Upper lobe of left lung (tissue), 6 donors: Measurements from ENCODE around the gene GLMP. TPM values are rescaled to one million over a fixed set of nuclear protein-coding genes. Genes with fewer than 3 reads are reported as not detected.

Source experiments
- ATAC-seq, 2 donors: fragments of 200-7000 bp; cut with Tn5 transposase; one replicate each; pipeline ENCODE4 v1.9.1; 2022; ENCODE audit warnings: mild to moderate bottlenecking in 2 of 2, moderate library complexity in 2 of 2; ENCODE audit not compliant: low FRiP score in 2 of 2
- DNase-seq, 2 donors: peaks; one replicate each; pipeline ENCODE4 v3.0.0-alpha.2; 2019 to 2020
- H3K27ac ChIP-seq, 4 donors: fragments of 200-600 bp; sonication (generic); one replicate each; pipeline ENCODE4 v1.5.1; 2016 to 2019
- H3K27me3 ChIP-seq, 4 donors: fragments of 200-600 bp; sonication (generic); one replicate each; pipeline ENCODE4 v1.5.1; 2017 to 2019
- H3K36me3 ChIP-seq, 4 donors: fragments of 200-600 bp; sonication (generic); one replicate each; pipeline ENCODE4 v1.5.1; 2016 to 2019
- H3K4me1 ChIP-seq, 4 donors: fragments of 200-600 bp; sonication (generic); one replicate each; pipeline ENCODE4 v1.5.1; 2018 to 2019
- H3K4me3 ChIP-seq, 4 donors: fragments of 200-600 bp; sonication (generic); one replicate each; pipeline ENCODE4 v1.5.1; 2017 to 2019; ENCODE audit warnings: mild to moderate bottlenecking in 2 of 4, moderate library complexity in 1 of 4
- H3K9me3 ChIP-seq, 4 donors: fragments of 200-600 bp; sonication (generic); one replicate each; pipeline ENCODE4 v1.5.1; 2018 to 2019
- CTCF ChIP-seq, 6 experiments: fragments of 450-650 bp in 4 of 6; fragments of 200-600 bp in 2 of 6; sonication (generic) in 2 of 6; IDR thresholded peaks; one replicate each; pipeline ENCODE4 v1.5.1; 2016 to 2019; ENCODE audit warnings: antibody characterized with exemption in 6 of 6
- EP300 ChIP-seq, 4 donors: sonication (generic); formaldehyde crosslinking; IDR thresholded peaks; one replicate each; pipeline ENCODE4 v1.5.1; 2017; ENCODE audit warnings: antibody characterized with exemption in 4 of 4, control low read depth in 2 of 4
- POLR2A ChIP-seq, 4 donors: fragments of 450-650 bp; IDR thresholded peaks; one replicate each; pipeline ENCODE4 v1.5.1; 2016 to 2017; ENCODE audit warnings: antibody characterized with exemption in 4 of 4, mild to moderate bottlenecking in 2 of 4
- POLR2AphosphoS5 ChIP-seq, 2 donors: sonication (generic); formaldehyde crosslinking; IDR thresholded peaks; one replicate each; pipeline ENCODE4 v1.5.1; 2017; ENCODE audit warnings: antibody characterized with exemption in 2 of 2
- WGBS, 2 donors: methylation state at CpG; one replicate each; pipeline ENCODE4 v1.1.5; 2017 to 2018; 5-methylcytosine and 5-hydroxymethylcytosine counted together
- total RNA-seq, 6 donors: library from RNA; depleted of rRNA in 4 of 6; stranded (reverse); fragments of >200 nt in 4 of 6; gene quantifications; one replicate each; pipeline versions ENCODE4 v1.1.0 to v1.2.1, GENCODE V29; 2016 to 2021
- donor health status: DM: no; HTN: no; CAD: no; lungs with moderate emphysema.
- donor health status: DM: no; HTN: yes; CAD: no; lungs with severe emphysema.

The GLMP gene
- total RNA-seq, 6 donors from 2014 or later = 22.1 to 80.4 (median 50.9) TPM

DNA sequence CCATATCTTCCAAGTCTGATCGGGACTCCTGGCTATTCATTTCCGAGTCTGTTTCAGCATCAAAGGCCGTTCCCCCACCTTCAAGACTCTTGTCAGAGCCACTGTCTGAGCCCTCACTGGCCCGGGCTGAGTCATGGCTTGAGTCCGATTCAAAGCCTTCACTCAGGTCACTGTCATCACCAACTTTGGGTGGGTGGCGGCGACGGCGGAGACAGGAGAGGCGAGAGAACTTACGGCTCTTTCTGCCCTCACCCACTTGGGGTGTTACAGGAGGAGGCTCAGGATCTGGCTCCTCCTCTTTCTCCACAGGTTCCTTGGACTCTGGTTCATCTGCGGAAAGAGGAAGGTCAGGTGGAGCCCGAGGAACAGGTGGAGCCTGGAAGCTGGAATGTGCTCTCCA is 29.4 kb downstream of the GLMP start:
- peak in 1 of 2 donors; percentile 58 for DNase-seq
- ATAC-seq = no peak
- no peaks in the 10 kb centered on the region for H3K27me3 ChIP-seq
- no peak overlapping the region for H3K27ac ChIP-seq
- no peaks in the 10 kb centered on the region for H3K9me3 ChIP-seq
- no peak overlapping the region for H3K4me3 ChIP-seq
- H3K4me1 ChIP-seq = no peaks in the 10 kb centered on the region
- TF ChIP-seq POLR2AphosphoS5 (IDR thresholded peaks at IDR 0.05) = no peak
- no peak for TF ChIP-seq EP300 (IDR thresholded peaks at IDR 0.05)
- no peak for TF ChIP-seq CTCF (IDR thresholded peaks at IDR 0.05)
- no peak for TF ChIP-seq POLR2A (IDR thresholded peaks at IDR 0.05)
- WGBS, 2 donors = 90 to 92% methylated on average over 13 of the region's 13 CpGs
- peaks cover 54 to 98% (median 89%) of the 10 kb centered on the region in 4 donors for H3K36me3 ChIP-seq

DNA sequence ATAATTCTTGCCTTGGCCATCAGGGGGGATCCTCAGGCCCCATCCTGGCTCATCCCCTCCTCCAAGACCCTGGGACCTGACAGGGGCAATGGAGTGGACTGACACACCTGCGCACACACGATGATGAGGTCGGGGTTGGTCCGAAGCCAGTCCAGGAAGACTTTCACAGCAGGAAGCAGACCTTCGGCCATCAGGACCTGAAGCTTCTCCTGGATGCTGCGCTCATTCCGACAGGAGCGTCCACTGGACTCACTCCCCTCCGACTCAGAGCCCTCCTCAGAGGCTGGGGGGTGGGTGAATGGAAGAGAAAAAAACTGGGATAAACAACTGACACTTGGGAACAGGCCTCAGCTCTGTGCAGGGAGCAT is 32.2 kb downstream of the GLMP start:
- ATAC-seq = no peak
- no peak for DNase-seq
- TF ChIP-seq POLR2A (IDR thresholded peaks at IDR 0.05) (no peak), POLR2AphosphoS5 (IDR thresholded peaks at IDR 0.05) (no peak), CTCF (IDR thresholded peaks at IDR 0.05) (no peak), EP300 (IDR thresholded peaks at IDR 0.05) (no peak)
- Histone ChIP-seq H3K4me1 (no peaks in the 10 kb centered on the region), H3K4me3 (no peak overlapping the region), H3K9me3 (no peaks in the 10 kb centered on the region), H3K36me3 (peaks cover 65 to 98% (median 95%) of the 10 kb centered on the region in 4 donors), H3K27me3 (no peaks in the 10 kb centered on the region), H3K27ac (no peak overlapping the region)
- 94 to 95% methylated on average over 9 of the region's 9 CpGs for WGBS, 2 donors

DNA sequence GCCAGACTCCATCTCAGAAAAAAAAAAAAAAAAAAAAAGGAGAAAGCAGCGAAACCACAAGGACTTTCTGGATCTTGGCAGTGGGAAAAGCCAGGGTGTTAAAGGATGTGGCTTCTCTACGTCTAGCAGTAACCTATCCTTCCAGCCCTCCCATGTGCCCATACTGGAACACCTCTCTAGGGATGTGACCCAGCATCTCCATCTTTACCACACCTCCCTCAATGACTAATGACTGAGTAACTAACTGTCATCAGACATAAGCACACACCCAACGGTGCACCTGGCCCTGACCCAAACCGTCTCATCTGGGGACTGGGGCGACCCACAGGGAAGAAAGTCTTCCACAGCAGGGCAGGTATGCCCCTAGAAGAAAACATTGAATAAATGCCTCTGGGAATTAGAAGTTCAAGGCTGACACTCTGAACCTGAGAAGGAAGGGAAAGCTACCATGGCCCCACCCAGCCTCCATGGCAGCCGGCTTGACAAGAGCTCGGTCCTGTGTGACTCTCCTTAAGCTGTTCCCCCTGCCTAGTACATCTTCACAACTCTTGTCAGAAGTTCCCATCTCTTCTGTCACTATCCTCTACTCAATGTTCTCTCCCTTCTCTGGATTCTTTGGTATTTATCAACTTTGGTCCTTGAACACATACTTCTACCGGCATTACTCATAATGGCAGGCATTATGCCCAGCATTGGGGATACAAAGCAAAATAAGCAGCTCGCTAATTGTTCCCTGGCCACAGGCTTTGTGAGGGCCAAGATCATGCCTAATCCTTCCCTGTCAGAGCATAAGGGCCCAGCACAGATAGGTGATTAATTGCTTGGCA is 32.8 kb downstream of the GLMP start:
- Histone ChIP-seq H3K27me3 (no peaks in the 10 kb centered on the region), H3K9me3 (no peaks in the 10 kb centered on the region), H3K4me1 (no peaks in the 10 kb centered on the region), H3K36me3 (peaks cover 66 to 98% (median 95%) of the 10 kb centered on the region in 4 donors), H3K27ac (no peak overlapping the region), H3K4me3 (no peak overlapping the region)
- DNase-seq = no peak
- ATAC-seq = peak in 1 of 2 donors; percentile 45
- TF ChIP-seq POLR2AphosphoS5 (IDR thresholded peaks at IDR 0.05) (no peak), POLR2A (IDR thresholded peaks at IDR 0.05) (no peak), EP300 (IDR thresholded peaks at IDR 0.05) (no peak), CTCF (IDR thresholded peaks at IDR 0.05) (no peak)
- 86 to 89% methylated on average over 9 of the region's 9 CpGs for WGBS, 2 donors

DNA sequence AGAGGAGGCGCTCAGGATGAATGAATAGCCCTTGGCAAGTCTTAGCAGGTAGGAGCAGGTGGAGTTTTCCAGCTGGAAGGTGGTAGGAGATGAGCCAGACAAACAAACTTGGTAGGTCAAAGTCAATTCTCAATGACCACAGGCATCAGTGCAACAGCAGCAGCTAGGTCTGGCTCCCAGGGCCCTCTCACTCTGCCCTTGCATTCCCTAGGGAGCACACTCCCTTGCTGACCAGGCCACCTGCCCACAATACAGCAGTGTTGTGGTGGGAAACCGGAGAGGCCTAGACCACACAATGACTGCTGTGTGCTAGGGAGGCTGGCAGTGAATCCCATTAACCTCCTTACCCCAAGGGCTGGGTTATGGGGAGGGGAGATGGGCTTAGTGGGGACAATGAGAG is 34.6 kb downstream of the GLMP start:
- Histone ChIP-seq H3K4me3 (no peak overlapping the region), H3K4me1 (no peaks in the 10 kb centered on the region), H3K27ac (no peak overlapping the region), H3K9me3 (no peaks in the 10 kb centered on the region), H3K27me3 (no peaks in the 10 kb centered on the region), H3K36me3 (peaks cover 64 to 97% (median 89%) of the 10 kb centered on the region in 4 donors)
- no peak for ATAC-seq
- no peak for DNase-seq
- 91 to 97% methylated on average over 2 of the region's 2 CpGs for WGBS, 2 donors
- TF ChIP-seq CTCF (IDR thresholded peaks at IDR 0.05) (no peak), POLR2AphosphoS5 (IDR thresholded peaks at IDR 0.05) (no peak), POLR2A (IDR thresholded peaks at IDR 0.05) (no peak), EP300 (IDR thresholded peaks at IDR 0.05) (no peak)

DNA sequence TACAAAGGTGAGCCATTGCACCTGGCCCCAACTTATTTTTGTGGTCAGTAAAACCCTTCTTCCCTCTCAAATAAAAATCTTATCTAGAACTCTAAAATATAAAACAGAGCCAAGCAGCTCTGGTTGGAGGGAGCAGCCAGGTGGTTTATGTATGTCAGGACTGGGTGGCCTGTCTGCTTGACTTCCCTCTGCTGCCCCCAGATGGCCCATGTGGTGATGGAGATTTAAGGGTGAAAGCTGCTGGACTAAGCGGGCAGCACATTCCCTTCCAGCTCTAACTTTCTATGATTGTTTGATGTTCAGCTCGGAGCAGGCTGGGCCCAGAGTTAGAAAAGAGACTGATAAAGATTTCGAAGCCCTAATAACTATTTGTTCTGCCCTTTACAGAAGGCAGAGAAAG is 35.7 kb downstream of the GLMP start:
- no peak for TF ChIP-seq CTCF (IDR thresholded peaks at IDR 0.05)
- no peak for TF ChIP-seq EP300 (IDR thresholded peaks at IDR 0.05)
- TF ChIP-seq POLR2AphosphoS5 (IDR thresholded peaks at IDR 0.05) = no peak
- TF ChIP-seq POLR2A (IDR thresholded peaks at IDR 0.05) = no peak
- no peak for ATAC-seq
- Histone ChIP-seq H3K27me3 (no peaks in the 10 kb centered on the region), H3K27ac (no peak overlapping the region), H3K4me1 (no peaks in the 10 kb centered on the region), H3K4me3 (no peak overlapping the region), H3K36me3 (peaks cover 63 to 97% (median 89%) of the 10 kb centered on the region in 4 donors), H3K9me3 (no peaks in the 10 kb centered on the region)
- DNase-seq = no peak
- WGBS, 2 donors = 91 to 95% methylated on average over 3 of the region's 3 CpGs
